Esophagus squamous epithelium (tissue), 5 donors: ENCODE results near the gene DLL4. TPM values are rescaled to one million over a fixed set of nuclear protein-coding genes. Genes with fewer than 3 reads are reported as not detected.

ENCODE experiments used
- DNase-seq: peaks from one replicate; lab custom pipeline; 2025; lab: John Stamatoyannopoulos, UW
- H3K27ac ChIP-seq, 4 donors: fragments of 200-600 bp; sonication (generic); one replicate each; pipeline ENCODE4 v1.5.1; 2016 to 2019; ENCODE audit warnings: mild to moderate bottlenecking in 1 of 4
- H3K27me3 ChIP-seq, 4 donors: fragments of 200-600 bp; sonication (generic); 1 replicate in 3 of 4; 2 replicates in 1 of 4; pipeline versions ENCODE4 v1.5.1 to v1.6.0; 2017 to 2021; ENCODE audit warnings: antibody characterized with exemption in 1 of 4
- H3K36me3 ChIP-seq, 3 donors: fragments of 200-600 bp; sonication (generic); one replicate each; pipeline ENCODE4 v1.5.1; 2016 to 2019
- H3K4me1 ChIP-seq, 3 donors: fragments of 200-600 bp; sonication (generic); one replicate each; pipeline ENCODE4 v1.5.1; 2017 to 2019
- H3K4me3 ChIP-seq, 4 donors: fragments of 200-600 bp; sonication (generic); 1 replicate in 3 of 4; 2 replicates in 1 of 4; pipeline ENCODE4 v1.5.1; 2016 to 2019; ENCODE audit warnings: mild to moderate bottlenecking in 2 of 4, moderate library complexity in 1 of 4
- H3K9me3 ChIP-seq, 3 donors: fragments of 200-600 bp; sonication (generic); one replicate each; pipeline ENCODE4 v1.5.1; 2016 to 2019
- POLR2A ChIP-seq, 4 donors: fragments of 450-650 bp; IDR thresholded peaks; one replicate each; pipeline ENCODE4 v1.6.1; 2017; ENCODE audit warnings: antibody characterized with exemption in 4 of 4, mild to moderate bottlenecking in 4 of 4, moderate library complexity in 3 of 4
- WGBS, 2 donors: methylation state at CpG; one replicate each; pipeline ENCODE4 v1.1.5; 2018; 5-methylcytosine and 5-hydroxymethylcytosine counted together
- intact Hi-C: fragments of 100-400 bp; cut with DNase I; formaldehyde crosslinking; loops from one replicate; pipeline ENCODE4 v1.15.0; 2022
- total RNA-seq, 4 donors: library from RNA; depleted of rRNA; stranded (reverse); fragments of >200 nt; gene quantifications; one replicate each; pipeline ENCODE4 v1.1.0, GENCODE V29; 2016
- TF ChIP-seq, protein P1 (sequence below), 6 experiments: fragments of 450-650 bp in 4 of 6; fragments of 200-600 bp in 2 of 6; sonication (generic) in 2 of 6; IDR thresholded peaks; one replicate each; pipeline ENCODE4 v1.5.1; 2016 to 2019; ENCODE audit warnings: antibody characterized with exemption in 6 of 6, mild to moderate bottlenecking in 4 of 6, moderate library complexity in 4 of 6
- donor health status: DM: yes; HTN: yes; CAD: no.

The DLL4 gene
- total RNA-seq, 4 donors from 2014 or later, result 0.68 to 4.6 (median 1.3) TPM

DNA sequence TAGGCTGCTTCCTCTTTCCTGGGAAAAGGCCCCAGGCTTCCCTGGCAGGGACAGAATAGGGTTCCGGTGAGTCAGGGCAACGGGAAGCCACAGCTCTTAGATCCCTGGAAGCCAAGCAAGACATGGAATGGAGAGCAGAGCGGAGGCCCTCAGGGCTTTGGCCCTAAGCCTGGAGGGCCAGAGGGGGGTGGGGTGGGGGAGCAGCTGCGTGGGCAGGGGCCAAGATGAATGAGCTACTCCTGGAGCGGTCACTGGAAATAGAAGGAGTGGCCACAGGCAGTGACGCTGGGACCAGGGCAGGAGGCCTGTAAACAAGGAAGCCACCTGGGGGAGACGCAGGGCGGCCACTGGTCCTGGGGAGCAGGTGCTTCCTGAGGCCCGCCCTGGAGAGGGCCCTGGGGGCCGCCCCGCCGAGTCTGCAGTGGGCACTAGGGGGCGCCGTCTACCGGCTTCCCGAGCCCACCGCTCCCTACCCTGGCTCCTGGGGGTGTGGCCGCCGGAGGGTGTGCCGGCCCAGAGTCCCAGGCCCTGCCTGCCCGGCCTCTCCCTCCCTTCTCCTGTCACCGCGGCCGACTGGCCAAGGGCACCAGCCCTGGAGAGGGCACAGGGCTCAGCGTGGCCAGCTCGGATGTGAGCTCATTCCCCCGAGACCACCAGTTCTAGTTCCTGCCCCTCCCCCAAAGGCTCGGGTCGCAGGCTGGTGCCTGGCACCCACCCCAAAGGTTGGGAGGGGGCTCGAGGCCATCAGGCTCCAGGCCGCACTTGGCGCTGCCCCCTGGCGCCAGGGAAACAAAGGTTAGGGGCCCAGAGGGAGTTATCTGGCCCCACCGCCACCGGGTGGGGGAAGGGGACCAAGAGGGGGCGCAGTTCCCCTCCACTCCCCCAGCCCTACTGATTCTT, 22.8 kb upstream of the DLL4 start:
- Histone ChIP-seq H3K9me3 (no peaks in the 10 kb centered on the region), H3K36me3 (peaks cover 9 to 27% (median 13%) of the 10 kb centered on the region in 3 donors), H3K4me3 (peak overlapping the region; percentile 29 to 65 (median 54)), H3K27ac (peak overlapping the region; percentile 83 to 93 (median 92)), H3K27me3 (no peaks in the 10 kb centered on the region), H3K4me1 (peaks cover 36 to 85% (median 49%) of the 10 kb centered on the region in 3 donors)
- WGBS, 2 donors, result 6 to 9% methylated on average over 6 to 7 of the region's 36 CpGs
- intact Hi-C loops, result loop anchor here (5.0 kb wide), 1 partner anchor 111 kb away; no protein-coding TSS in a partner anchor
- TF ChIP-seq POLR2A (IDR thresholded peaks at IDR 0.05), result peak in 1 of 4 donors; percentile 20
- TF ChIP-seq, protein P1, sequence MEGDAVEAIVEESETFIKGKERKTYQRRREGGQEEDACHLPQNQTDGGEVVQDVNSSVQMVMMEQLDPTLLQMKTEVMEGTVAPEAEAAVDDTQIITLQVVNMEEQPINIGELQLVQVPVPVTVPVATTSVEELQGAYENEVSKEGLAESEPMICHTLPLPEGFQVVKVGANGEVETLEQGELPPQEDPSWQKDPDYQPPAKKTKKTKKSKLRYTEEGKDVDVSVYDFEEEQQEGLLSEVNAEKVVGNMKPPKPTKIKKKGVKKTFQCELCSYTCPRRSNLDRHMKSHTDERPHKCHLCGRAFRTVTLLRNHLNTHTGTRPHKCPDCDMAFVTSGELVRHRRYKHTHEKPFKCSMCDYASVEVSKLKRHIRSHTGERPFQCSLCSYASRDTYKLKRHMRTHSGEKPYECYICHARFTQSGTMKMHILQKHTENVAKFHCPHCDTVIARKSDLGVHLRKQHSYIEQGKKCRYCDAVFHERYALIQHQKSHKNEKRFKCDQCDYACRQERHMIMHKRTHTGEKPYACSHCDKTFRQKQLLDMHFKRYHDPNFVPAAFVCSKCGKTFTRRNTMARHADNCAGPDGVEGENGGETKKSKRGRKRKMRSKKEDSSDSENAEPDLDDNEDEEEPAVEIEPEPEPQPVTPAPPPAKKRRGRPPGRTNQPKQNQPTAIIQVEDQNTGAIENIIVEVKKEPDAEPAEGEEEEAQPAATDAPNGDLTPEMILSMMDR (IDR thresholded peaks at IDR 0.05), result peak; percentile 69 to 91 (median 88)
- DNase-seq, result no peak

DNA sequence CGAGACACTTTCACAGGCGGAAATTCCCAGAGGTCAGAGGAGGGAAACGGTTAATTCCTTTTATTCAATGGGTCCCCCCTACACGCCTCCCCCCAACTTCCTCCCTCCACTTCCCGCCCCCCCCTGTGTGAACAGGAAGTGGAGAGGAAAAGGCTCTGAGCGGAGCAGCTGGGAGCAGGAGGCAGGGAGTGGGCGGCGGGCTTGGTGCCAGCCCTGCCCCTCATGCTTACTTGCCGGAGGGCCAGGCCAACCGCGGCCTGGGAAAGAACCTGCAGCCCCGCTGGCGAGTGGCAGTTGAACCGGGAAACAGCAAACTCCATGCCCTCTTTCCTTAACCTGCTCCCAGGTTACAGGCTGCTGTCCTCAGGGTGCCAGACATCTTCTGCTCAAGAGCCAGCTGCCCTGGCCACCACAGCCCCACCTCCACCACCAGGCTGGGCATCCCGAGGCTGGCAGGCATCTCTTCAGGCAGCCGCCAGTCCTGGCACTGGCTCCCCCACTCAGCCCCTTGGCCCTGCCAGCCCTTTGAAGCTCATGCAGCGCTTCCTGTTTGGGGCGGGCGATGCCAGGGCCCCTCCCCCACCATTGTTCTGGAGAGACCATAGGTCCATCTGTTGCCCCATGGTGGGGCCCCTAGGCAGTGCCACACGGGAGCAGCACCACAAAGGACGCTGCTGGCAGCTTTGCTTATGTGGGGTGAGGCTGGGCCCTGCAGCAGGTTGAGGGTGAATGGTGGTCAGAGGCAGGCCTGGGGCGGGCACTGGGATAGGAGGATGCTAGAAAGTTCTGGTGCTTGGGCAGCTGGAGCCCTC, 21.9 kb upstream of the DLL4 start:
- H3K4me3 ChIP-seq, result peak overlapping the region; percentile 29 to 65 (median 54)
- no peak for DNase-seq
- no peaks in the 10 kb centered on the region for H3K9me3 ChIP-seq
- H3K36me3 ChIP-seq, result peaks cover 8 to 21% (median 13%) of the 10 kb centered on the region in 3 donors
- 3 to 60% methylated on average over 2 to 12 of the region's 22 CpGs for WGBS, 2 donors
- TF ChIP-seq, protein P1 (IDR thresholded peaks at IDR 0.05), result no peak
- TF ChIP-seq POLR2A (IDR thresholded peaks at IDR 0.05), result no peak
- no peaks in the 10 kb centered on the region for H3K27me3 ChIP-seq
- intact Hi-C loops, result loop anchor here (5.0 kb wide), 1 partner anchor 110 kb away; no protein-coding TSS in a partner anchor
- peaks cover 36 to 85% (median 58%) of the 10 kb centered on the region in 3 donors for H3K4me1 ChIP-seq
- H3K27ac ChIP-seq, result peak overlapping the region; percentile 83 to 93 (median 92)

DNA sequence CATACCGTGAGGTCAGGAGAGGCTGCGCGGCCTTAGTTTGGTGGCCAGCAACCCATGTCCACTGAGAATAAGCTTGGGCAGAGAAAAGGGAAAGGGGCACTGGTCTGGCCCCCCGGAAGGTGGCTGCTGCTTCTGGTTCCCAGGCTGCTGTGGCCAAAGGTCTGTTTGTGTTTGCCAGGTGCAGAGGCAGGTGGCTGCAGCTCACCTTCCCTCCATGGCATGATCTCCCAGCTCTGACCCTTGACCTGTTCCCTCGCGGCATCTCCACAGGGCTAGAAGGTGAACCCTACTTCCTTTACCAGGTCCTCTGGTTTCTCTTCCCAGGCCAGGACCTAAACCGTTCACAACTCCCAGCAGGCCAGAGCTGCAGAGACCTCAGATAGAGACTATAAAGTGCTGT, 21.0 kb upstream of the DLL4 start:
- Histone ChIP-seq H3K9me3 (no peaks in the 10 kb centered on the region), H3K27ac (no peak overlapping the region), H3K4me1 (peaks cover 36 to 82% (median 53%) of the 10 kb centered on the region in 3 donors), H3K27me3 (no peaks in the 10 kb centered on the region), H3K4me3 (no peak overlapping the region), H3K36me3 (peaks cover 0 to 12% (median 9%) of the 10 kb centered on the region in 3 donors)
- 87 to 100% methylated on average over 3 to 4 of the region's 7 CpGs for WGBS, 2 donors
- intact Hi-C loops, result loop anchor here (5.0 kb wide), 1 partner anchor 109 kb away; no protein-coding TSS in a partner anchor
- TF ChIP-seq POLR2A (IDR thresholded peaks at IDR 0.05), result no peak
- TF ChIP-seq, protein P1 (IDR thresholded peaks at IDR 0.05), result no peak
- DNase-seq, result no peak

DNA sequence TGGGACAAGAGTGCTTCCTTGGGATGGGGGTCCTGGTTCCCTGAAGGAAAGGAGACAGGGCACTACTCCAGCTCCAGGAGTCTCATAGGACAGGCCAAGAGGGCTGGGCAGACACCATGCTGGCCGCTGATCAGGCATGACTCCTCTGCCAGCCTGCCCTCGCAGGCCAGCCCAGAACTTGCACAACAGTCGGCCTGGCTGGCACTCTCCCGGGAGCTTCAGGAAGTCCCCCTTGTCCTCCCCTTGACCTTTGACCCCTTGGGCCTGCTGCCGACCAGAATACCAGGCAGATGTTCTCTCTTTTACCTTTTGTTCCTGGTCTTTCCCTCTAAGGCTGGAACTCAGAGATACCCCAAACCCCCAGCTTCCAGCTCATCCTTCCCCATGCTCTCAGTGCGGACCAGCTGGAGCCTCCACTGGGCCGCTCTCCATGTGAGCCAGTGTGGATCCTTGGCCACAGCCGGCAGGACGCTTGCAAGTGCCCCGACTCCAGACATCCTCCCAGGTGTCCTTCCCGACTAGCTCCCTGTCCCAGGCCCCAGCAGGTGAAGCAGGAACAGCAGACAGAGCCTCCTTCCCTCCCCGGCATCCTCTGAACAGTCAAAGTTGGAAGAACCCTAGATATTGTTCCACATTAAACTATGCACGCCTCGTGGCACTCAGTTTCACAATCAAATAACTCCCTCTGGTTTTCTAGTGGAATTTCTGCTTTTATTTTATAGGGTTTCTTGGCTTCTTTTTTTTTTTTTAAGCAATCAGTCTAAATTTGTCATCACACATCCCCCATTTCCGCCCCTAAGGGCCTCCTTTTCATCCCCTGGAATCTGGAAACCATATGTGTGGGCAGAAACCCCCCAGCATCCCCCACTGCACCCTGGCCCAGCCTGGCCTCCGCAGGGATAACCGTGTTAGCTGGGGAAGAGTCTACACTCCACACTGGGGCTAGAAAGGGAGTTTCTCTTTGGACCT, 19.2 kb upstream of the DLL4 start:
- H3K27ac ChIP-seq, result peak overlapping the region in 2 of 4 donors; percentile 13 to 29
- TF ChIP-seq POLR2A (IDR thresholded peaks at IDR 0.05), result no peak
- TF ChIP-seq, protein P1 (IDR thresholded peaks at IDR 0.05), result no peak
- no peaks in the 10 kb centered on the region for H3K36me3 ChIP-seq
- DNase-seq, result no peak
- intact Hi-C loops, result loop anchor here (5.0 kb wide), 1 partner anchor 107 kb away; no protein-coding TSS in a partner anchor
- 45 to 56% methylated on average over 10 to 17 of the region's 17 CpGs for WGBS, 2 donors
- H3K9me3 ChIP-seq, result no peaks in the 10 kb centered on the region
- peaks cover 24 to 69% (median 40%) of the 10 kb centered on the region in 3 donors for H3K4me1 ChIP-seq
- no peak overlapping the region for H3K4me3 ChIP-seq
- H3K27me3 ChIP-seq, result no peaks in the 10 kb centered on the region
